ENCODE results near the gene GLCCI1.

GLCCI1 gene

DNA sequence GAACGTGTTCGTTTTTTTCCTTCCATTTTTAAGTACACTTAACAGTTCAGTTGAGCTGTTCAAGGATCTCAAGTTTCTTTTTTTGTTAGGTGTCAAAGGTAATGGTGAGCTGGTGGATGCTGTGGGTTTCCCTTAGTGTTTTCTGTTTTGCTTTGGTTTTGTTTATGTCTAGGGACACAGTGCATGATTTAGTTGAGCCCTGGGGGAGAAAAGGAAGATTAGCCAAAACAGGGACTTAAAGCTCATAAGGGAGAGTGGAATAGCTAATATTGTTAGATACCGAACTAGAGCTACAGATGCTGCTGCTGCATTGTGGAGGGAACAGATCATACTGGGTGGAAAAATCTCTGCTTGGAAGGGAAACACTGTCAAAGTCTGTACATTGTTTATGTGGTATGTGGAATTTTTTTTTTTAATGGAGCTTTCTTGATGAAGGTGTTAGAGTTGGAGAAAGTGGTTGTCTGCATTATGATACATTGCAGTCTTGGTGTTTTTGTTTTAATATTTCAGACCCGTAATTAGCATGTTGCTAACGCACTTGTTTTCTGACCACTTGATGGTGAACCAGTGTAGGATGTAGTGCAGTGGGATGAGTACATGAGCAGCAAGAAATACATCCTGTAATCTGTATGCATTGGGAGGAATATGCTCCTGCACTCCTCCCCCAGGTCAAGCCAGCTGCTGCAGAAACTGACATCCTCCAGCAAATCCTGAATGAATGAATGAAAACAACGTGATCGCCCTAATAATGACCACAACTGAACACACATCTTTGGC is 2.1 kb downstream of the GLCCI1 start:
- CTCF ChIA-PET: interaction anchor here (0.6 to 1.2 kb wide), 4 partner anchors 19 to 290 kb away, joined by 3 to 6 read pairs (median 4); no protein-coding TSS in a partner anchor
- POLR2A ChIA-PET: interaction anchor here (0.9 to 1.7 kb wide), 2 partner anchors 13 to 244 kb away, joined by 4 to 5 read pairs; no protein-coding TSS in a partner anchor
- TF ChIP-seq CTBP1 (IDR thresholded peaks at IDR 0.05; ENCODE audit: borderline replicate concordance): no peak
- no peak for TF ChIP-seq FOXK2 (IDR thresholded peaks at IDR 0.05)
- TF ChIP-seq ELF4 (IDR thresholded peaks at IDR 0.05): no peak
- TF ChIP-seq, protein P1, sequence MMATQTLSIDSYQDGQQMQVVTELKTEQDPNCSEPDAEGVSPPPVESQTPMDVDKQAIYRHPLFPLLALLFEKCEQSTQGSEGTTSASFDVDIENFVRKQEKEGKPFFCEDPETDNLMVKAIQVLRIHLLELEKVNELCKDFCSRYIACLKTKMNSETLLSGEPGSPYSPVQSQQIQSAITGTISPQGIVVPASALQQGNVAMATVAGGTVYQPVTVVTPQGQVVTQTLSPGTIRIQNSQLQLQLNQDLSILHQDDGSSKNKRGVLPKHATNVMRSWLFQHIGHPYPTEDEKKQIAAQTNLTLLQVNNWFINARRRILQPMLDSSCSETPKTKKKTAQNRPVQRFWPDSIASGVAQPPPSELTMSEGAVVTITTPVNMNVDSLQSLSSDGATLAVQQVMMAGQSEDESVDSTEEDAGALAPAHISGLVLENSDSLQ (IDR thresholded peaks at IDR 0.05): no peak
- no peak for TF ChIP-seq SP1 (IDR thresholded peaks at IDR 0.05)
- no peak for TF ChIP-seq NFRKB (IDR thresholded peaks at IDR 0.05)
- no peak for TF ChIP-seq ZNF384 (IDR thresholded peaks at IDR 0.05)
- TF ChIP-seq LEF1 (IDR thresholded peaks at IDR 0.05; ENCODE audit: borderline replicate concordance): no peak
- no peak for TF ChIP-seq BHLHE40 (IDR thresholded peaks at IDR 0.05; ENCODE audit: borderline replicate concordance)
- no peak for TF ChIP-seq ARNT (IDR thresholded peaks at IDR 0.05)
- no peak for TF ChIP-seq L3MBTL2 (conservative IDR thresholded peaks at IDR 0.05)
- TF ChIP-seq FOXM1 (IDR thresholded peaks at IDR 0.05; ENCODE audit: borderline replicate concordance): no peak
- no peak for TF ChIP-seq TARDBP (IDR thresholded peaks at IDR 0.05)
- TF ChIP-seq HDGF (IDR thresholded peaks at IDR 0.05; ENCODE audit: borderline replicate concordance): no peak
- no peak for TF ChIP-seq SUZ12 (IDR thresholded peaks at IDR 0.05)
- TF ChIP-seq FOXA1 (IDR thresholded peaks at IDR 0.05): no peak
- peak; percentile 14 for DNase-seq (ENCODE audit: extremely low spot score)

DNA sequence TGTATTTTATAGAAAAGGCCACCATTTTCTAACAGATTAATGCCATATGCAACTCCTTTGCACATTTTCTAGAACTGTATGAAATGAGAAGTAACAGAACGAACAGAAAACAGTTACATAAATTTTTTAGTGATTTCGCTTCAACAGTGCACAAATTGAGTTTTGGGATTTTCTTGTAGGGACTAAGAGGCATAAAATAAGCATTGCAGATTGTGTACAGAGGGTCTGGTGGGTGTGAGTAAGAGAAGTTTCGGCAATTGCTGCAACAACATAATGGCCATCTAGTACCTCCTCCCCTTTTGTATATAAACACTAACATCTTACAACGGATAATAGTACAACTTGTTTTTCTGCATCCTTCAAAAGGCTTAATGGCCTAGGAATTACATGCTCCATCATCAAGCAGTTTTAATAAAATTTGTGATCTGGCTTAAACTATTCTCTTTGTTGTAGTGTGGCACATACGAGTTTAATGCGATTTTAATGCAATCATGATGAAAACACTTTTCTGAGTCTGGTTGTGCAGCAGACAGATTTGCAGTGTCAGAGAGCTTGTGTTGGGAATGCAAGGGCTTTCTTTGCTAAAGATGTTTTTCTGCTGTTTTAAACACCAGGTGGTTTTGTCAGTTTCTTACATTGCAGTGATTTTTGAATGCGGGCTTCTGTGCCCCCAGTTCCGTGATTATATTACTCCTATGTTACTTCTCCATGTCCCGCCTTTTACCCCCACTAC is 2.9 kb downstream of the GLCCI1 start:
- ChIA-PET POLR2A (interaction anchor here (0.9 kb wide), 1 partner anchor 12 kb away, joined by 5 read pairs; no protein-coding TSS in a partner anchor), CTCF (no interaction called here)
- DNase-seq (ENCODE audit: extremely low spot score): no peak
- TF ChIP-seq NFRKB (IDR thresholded peaks at IDR 0.05): no peak
- TF ChIP-seq TARDBP (IDR thresholded peaks at IDR 0.05): no peak
- no peak for TF ChIP-seq FOXM1 (IDR thresholded peaks at IDR 0.05; ENCODE audit: borderline replicate concordance)
- no peak for TF ChIP-seq FOXK2 (IDR thresholded peaks at IDR 0.05)
- TF ChIP-seq SP1 (IDR thresholded peaks at IDR 0.05): no peak
- no peak for TF ChIP-seq ZNF384 (IDR thresholded peaks at IDR 0.05)
- no peak for TF ChIP-seq BHLHE40 (IDR thresholded peaks at IDR 0.05; ENCODE audit: borderline replicate concordance)
- TF ChIP-seq SUZ12 (IDR thresholded peaks at IDR 0.05): no peak
- TF ChIP-seq FOXA1 (IDR thresholded peaks at IDR 0.05): no peak

DNA sequence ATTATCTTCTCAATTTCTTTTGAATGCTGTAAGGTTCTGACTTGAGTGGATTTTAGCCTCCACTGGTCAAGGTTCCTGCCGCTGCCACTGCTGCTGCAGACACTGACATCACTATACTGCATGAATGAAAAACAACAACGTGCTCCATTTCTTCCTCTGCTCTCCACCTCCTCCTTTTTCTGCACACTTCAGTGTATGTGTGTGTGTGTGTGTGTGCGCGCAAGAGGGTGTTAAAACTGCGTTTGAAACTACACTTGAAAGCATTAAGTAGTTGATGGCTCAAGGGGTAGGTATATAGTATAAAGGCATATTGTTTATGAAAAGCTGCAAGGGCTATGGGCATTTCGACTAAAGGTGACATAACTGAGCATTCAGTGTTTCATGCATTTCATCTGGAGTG is 3.5 kb downstream of the GLCCI1 start:
- CTCF ChIA-PET: no interaction called here
- no peak for DNase-seq (ENCODE audit: extremely low spot score)
- POLR2A ChIA-PET: no interaction called here
- TF ChIP-seq SP1 (IDR thresholded peaks at IDR 0.05) (no peak), SUZ12 (IDR thresholded peaks at IDR 0.05) (no peak), NFRKB (IDR thresholded peaks at IDR 0.05) (no peak), ZNF384 (IDR thresholded peaks at IDR 0.05) (no peak), CTBP1 (IDR thresholded peaks at IDR 0.05; ENCODE audit: borderline replicate concordance) (no peak), BHLHE40 (IDR thresholded peaks at IDR 0.05; ENCODE audit: borderline replicate concordance) (no peak), L3MBTL2 (conservative IDR thresholded peaks at IDR 0.05) (no peak), FOXM1 (IDR thresholded peaks at IDR 0.05; ENCODE audit: borderline replicate concordance) (no peak), HDGF (IDR thresholded peaks at IDR 0.05; ENCODE audit: borderline replicate concordance) (no peak), ELF4 (IDR thresholded peaks at IDR 0.05) (no peak), LEF1 (IDR thresholded peaks at IDR 0.05; ENCODE audit: borderline replicate concordance) (no peak), FOXA1 (IDR thresholded peaks at IDR 0.05) (no peak), ARNT (IDR thresholded peaks at IDR 0.05) (no peak), TARDBP (IDR thresholded peaks at IDR 0.05) (no peak), FOXK2 (IDR thresholded peaks at IDR 0.05) (no peak)
- TF ChIP-seq, protein P1 (IDR thresholded peaks at IDR 0.05): no peak

DNA sequence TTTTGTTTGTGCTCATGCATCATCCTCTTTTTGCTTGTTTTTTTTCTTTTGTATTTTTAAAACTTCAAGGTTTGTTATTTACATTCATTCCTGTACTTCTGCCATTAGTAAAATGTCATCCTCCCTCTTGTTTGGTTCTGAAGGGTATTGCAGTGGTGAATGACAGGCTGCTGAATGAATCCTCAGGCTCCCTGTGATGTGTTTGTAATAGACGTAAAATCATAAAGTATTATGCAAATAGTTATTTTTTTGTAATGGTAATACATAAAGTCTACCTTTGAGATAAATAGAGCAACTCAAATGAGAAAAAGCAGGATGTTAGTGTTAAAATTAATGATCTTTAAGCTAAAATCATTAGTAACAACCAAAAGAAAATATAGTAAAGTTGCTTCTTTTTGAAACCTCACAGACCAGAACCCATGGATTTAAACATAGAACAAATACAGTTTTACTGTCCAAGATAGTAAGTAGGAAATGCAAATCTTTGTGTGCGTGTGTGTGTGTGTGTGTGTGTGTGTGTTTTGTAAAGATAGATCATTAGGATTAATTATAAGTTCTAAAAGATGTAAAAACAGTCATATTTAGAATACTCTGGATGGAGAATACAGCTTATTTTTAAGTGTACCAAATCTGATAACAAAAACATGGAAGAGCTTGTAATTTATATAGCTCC is 4.5 kb downstream of the GLCCI1 start:
- ChIA-PET CTCF (interaction anchor here (0.6 to 0.9 kb wide), 4 partner anchors 9 to 535 kb away, joined by 3 to 7 read pairs (median 4); no protein-coding TSS in a partner anchor), POLR2A (no interaction called here)
- TF ChIP-seq ZNF384 (IDR thresholded peaks at IDR 0.05): no peak
- no peak for TF ChIP-seq TARDBP (IDR thresholded peaks at IDR 0.05)
- no peak for TF ChIP-seq CTBP1 (IDR thresholded peaks at IDR 0.05; ENCODE audit: borderline replicate concordance)
- TF ChIP-seq, protein P1 (IDR thresholded peaks at IDR 0.05): peak; percentile 47
- TF ChIP-seq NFRKB (IDR thresholded peaks at IDR 0.05): no peak
- no peak for TF ChIP-seq HDGF (IDR thresholded peaks at IDR 0.05; ENCODE audit: borderline replicate concordance)
- TF ChIP-seq SUZ12 (IDR thresholded peaks at IDR 0.05): no peak
- no peak for DNase-seq (ENCODE audit: extremely low spot score)

DNA sequence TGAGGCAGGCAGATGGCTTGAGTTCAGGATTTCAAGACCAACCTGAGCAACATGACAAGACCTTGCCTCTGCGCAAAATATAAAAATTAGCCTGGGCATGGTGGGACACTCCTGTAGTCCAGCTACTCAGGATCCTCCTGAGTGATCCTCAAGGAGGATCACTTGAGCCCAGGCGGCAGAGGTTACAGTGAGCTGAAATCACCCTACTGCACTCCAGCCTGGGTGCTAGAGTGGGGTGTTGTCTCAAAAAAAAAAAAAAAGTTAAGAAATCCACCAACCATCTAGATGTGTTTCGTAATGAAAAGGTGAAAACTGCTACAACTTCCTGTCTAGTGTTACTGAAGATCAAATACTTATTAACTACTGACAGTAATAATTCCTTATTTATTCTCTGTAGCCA is 8.1 kb downstream of the GLCCI1 start:
- POLR2A ChIA-PET: interaction anchor here (1.4 kb wide), 1 partner anchor 8 kb away, joined by 3 read pairs; the partner anchor contains the start of gene GLCCI1
- TF ChIP-seq ELF4 (IDR thresholded peaks at IDR 0.05) (no peak), LEF1 (IDR thresholded peaks at IDR 0.05; ENCODE audit: borderline replicate concordance) (no peak), SP1 (IDR thresholded peaks at IDR 0.05) (no peak), CTBP1 (IDR thresholded peaks at IDR 0.05; ENCODE audit: borderline replicate concordance) (no peak), FOXA1 (IDR thresholded peaks at IDR 0.05) (no peak), L3MBTL2 (conservative IDR thresholded peaks at IDR 0.05) (no peak), ZNF384 (IDR thresholded peaks at IDR 0.05) (no peak), HDGF (IDR thresholded peaks at IDR 0.05; ENCODE audit: borderline replicate concordance) (no peak), FOXM1 (IDR thresholded peaks at IDR 0.05; ENCODE audit: borderline replicate concordance) (no peak), NFRKB (IDR thresholded peaks at IDR 0.05) (no peak)
- TF ChIP-seq, protein P1 (IDR thresholded peaks at IDR 0.05): no peak
- CTCF ChIA-PET: interaction anchor here (0.6 kb wide), 1 partner anchor 420 kb away, joined by 6 read pairs; no protein-coding TSS in a partner anchor
- DNase-seq (ENCODE audit: extremely low spot score): no peak

Data from HEK293T (cell line).